ENCODE measurements around the gene PHACTR2. TPM values are rescaled to one million over a fixed set of nuclear protein-coding genes. Genes with fewer than 3 reads are reported as not detected.

The PHACTR2 gene
- total RNA-seq, 1 experiment from 2014 or later = 10.2 TPM

- no peak for DNase-seq (ENCODE audit: low spot score)
Measured at GRCh38 chr6:143675382-143675900, 2.3 kb upstream of the PHACTR2 start.

GRCh38 chr6:143675946-143676345 lies 1.8 kb upstream of the PHACTR2 start:
- peak; percentile 24 for DNase-seq (ENCODE audit: low spot score)

- DNase-seq (ENCODE audit: low spot score) = peak; percentile 19
Measured at GRCh38 chr6:143676437-143677045, 1.2 kb upstream of the PHACTR2 start.

- DNase-seq (ENCODE audit: low spot score) = no peak
Measured at GRCh38 chr6:143677577-143677890, 231 bp upstream of the PHACTR2 start.

DNA sequence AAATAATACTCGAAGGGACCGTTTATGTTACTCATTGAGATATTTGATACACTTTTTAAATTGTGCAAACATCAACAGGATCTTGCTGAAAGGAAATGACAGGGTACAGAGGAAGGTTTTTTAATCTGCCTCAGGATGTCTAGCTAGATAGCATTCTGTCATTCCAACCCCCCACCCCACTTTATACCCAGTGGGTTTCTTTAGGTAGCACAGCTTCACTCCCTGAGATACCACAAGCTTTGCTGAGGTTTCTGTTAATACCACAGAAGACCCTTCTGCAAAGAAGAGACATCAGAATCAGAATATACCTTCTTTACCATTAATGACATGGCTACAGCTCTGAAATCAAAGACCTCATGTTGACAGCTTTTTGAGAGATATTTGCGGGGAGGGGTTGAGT lies 1.3 kb downstream of the PHACTR2 start:
- DNase-seq (ENCODE audit: low spot score) = no peak

- no peak for DNase-seq (ENCODE audit: low spot score)
Measured at GRCh38 chr6:143680141-143680540, 2.4 kb downstream of the PHACTR2 start.

DNA sequence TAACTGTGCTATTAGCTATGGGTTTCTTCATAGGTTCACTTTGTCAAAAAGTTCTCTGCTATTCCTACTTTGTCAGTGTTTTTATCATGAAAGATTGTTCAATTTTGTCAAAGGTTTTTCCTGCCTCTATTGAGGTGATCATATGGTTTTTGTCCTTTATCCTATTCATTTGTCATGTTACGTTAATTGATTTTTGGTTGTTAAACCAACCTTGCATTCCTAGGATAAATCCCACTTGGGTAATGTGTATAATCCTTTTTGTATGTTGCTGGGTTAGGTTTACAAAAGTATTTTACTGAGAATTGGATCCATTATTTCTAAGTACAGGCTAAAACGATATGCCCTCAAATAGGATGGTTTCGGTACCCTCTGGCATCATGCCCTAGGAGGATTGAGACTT lies 5.0 kb downstream of the PHACTR2 start:
- DNase-seq (ENCODE audit: low spot score) = no peak

- DNase-seq (ENCODE audit: low spot score) = no peak
Measured at GRCh38 chr6:143684486-143684885, 6.7 kb downstream of the PHACTR2 start.

DNA sequence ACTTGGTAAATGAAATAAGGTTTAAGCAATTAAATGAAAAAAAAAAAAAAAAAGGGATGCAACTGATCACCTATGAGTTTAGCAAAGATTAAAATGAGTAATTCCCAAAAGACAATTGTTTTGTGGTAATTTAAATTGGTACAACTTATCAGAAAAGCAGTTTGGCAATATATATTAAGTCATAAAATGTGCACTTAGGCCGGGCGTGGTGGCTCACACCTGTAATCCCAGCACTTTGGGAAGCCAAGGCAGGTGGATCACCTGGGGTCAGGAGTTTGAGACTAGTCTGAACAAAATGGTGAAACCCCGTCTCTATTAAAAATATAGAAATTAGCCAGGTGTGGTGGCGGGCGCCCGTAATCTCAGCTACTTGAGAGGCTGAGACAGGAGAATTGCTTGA lies 7.9 kb downstream of the PHACTR2 start:
- DNase-seq (ENCODE audit: low spot score) = no peak

- DNase-seq (ENCODE audit: low spot score) = no peak
Measured at GRCh38 chr6:143687591-143687990, 9.8 kb downstream of the PHACTR2 start.

- DNase-seq (ENCODE audit: low spot score) = no peak
Measured at GRCh38 chr6:143688681-143689080, 10.9 kb downstream of the PHACTR2 start.

GRCh38 chr6:143689852-143690251 lies 12.1 kb downstream of the PHACTR2 start:
- no peak for DNase-seq (ENCODE audit: low spot score)

DNA sequence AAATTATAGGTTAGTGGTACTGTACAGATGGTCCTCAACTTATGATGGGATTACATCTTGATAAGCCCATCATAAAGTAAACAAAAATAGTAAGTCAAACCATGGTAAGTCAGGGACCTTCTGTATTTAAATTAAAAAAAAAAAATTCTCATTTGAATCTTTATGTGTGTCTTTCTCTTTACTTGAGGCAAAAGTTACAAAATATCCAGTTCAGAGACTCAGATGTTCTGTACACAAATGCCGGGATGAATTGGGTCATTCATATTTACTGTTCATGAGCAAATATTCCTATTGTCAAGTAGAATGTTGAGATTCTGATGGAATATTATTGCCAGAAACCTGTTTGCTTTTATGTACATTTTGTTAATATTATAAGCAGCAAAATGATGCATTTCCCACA lies 13.4 kb downstream of the PHACTR2 start:
- DNase-seq (ENCODE audit: low spot score) = no peak

GRCh38 chr6:143691900-143692636 lies 14.3 kb downstream of the PHACTR2 start:
- DNase-seq (ENCODE audit: low spot score) = no peak

GRCh38 chr6:143692696-143693095 lies 14.9 kb downstream of the PHACTR2 start:
- DNase-seq (ENCODE audit: low spot score) = no peak

DNA sequence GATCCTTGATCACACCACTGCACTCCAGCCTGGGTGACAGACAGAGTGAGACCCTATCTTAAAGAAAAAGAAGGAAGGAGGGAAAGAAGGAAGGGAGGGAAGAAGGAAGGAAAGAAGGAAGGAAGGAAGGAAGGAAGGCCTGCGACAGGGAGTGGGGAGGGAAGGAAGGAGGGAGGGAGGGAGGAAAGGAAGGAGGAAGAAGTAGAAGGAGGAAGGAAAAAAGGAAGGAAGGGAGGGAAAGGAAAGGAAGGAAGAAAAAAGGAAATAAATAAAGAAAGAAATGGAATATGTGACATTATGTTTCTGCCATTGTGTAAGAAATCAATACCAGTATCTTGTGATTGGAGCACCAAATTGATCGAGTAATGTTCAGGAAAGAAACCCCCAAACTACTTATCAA lies 16.2 kb downstream of the PHACTR2 start:
- DNase-seq (ENCODE audit: low spot score) = no peak

GRCh38 chr6:143694560-143694959 lies 16.8 kb downstream of the PHACTR2 start:
- no peak for DNase-seq (ENCODE audit: low spot score)

- DNase-seq (ENCODE audit: low spot score) = peak; percentile 13
Measured at GRCh38 chr6:143695130-143695968, 17.6 kb downstream of the PHACTR2 start.

- DNase-seq (ENCODE audit: low spot score) = no peak
Measured at GRCh38 chr6:143695969-143696663, 18.4 kb downstream of the PHACTR2 start.

- DNase-seq (ENCODE audit: low spot score) = no peak
Measured at GRCh38 chr6:143696664-143697000, 18.9 kb downstream of the PHACTR2 start.

GRCh38 chr6:143697076-143697800 lies 19.5 kb downstream of the PHACTR2 start:
- DNase-seq (ENCODE audit: low spot score) = no peak

Data from HT-29 (cell line).